Adrenal gland (tissue), 5 donors: Measurements from ENCODE around the gene USF2.

Experiments
- CTCF ChIP-seq, 6 experiments: fragments of 450-650 bp in 4 of 6; fragments of 200-600 bp in 2 of 6; sonication (generic) in 1 of 6; IDR thresholded peaks; 1 replicate in 5 of 6; 2 replicates in 1 of 6; pipeline versions ENCODE4 v1.5.1 to v1.8.0; 2016 to 2021; ENCODE audit warnings: antibody characterized with exemption in 6 of 6, mild to moderate bottlenecking in 2 of 6, moderate library complexity in 1 of 6
- POLR2A ChIP-seq, 2 donors: fragments of 450-650 bp; IDR thresholded peaks; one replicate each; pipeline ENCODE4 v1.6.1; 2017; ENCODE audit warnings: antibody characterized with exemption in 2 of 2, mild to moderate bottlenecking in 2 of 2, moderate library complexity in 1 of 2
- donor health status: DM: no; HTN: no; CAD: no.

- TF ChIP-seq CTCF (IDR thresholded peaks at IDR 0.05), result no peak
- no peak for TF ChIP-seq POLR2A (IDR thresholded peaks at IDR 0.05)
Measured at GRCh38 chr19:35307931-35308330, 39.2 kb downstream of the USF2 start.
